Loucy (cell line): ENCODE results near the gene CASKIN2.
"Not testable (repeated sequence)": the region's sequence is repeated elsewhere in the genome, so short reads cannot be mapped to it uniquely, and the experiment has no call there.

Experiments used
- H2AFZ ChIP-seq: fragments of 200-600 bp; sonication (generic); 2 replicates; pipeline ENCODE4 v1.6.0; 2016; ENCODE audit warnings: antibody characterized with exemption, mild to moderate bottlenecking, low read length, moderate library complexity
- H3F3A ChIP-seq: fragments of 200-600 bp; 2 replicates; pipeline ENCODE4 v1.6.0; 2016; ENCODE audit warnings: antibody characterized with exemption, low read depth, mild to moderate bottlenecking
- H3K27me3 ChIP-seq: fragments of 200-600 bp; sonication (generic); 2 replicates; pipeline ENCODE4 v1.6.1; 2014; ENCODE audit warnings: low read length, mild to moderate bottlenecking; ENCODE audit not compliant: insufficient read depth, poor library complexity, severe bottlenecking
- H3K36me3 ChIP-seq: fragments of 200-600 bp; sonication (generic); 2 replicates; pipeline ENCODE4 v1.6.1; 2016; ENCODE audit warnings: low read length; ENCODE audit not compliant: insufficient read depth
- H3K4me1 ChIP-seq: fragments of 200-600 bp; sonication (generic); 2 replicates; pipeline ENCODE4 v1.5.1; 2014; ENCODE audit warnings: low read length, mild to moderate bottlenecking; ENCODE audit not compliant: insufficient read depth, poor library complexity, severe bottlenecking
- H3K4me2 ChIP-seq: fragments of 200-600 bp; sonication (generic); 2 replicates; pipeline ENCODE4 v1.6.0; 2014; ENCODE audit warnings: antibody characterized with exemption, low read length, low read depth, mild to moderate bottlenecking; ENCODE audit not compliant: poor library complexity, severe bottlenecking
- H3K4me3 ChIP-seq: fragments of 200-600 bp; sonication (generic); 2 replicates; pipeline ENCODE4 v1.5.1; 2014; ENCODE audit warnings: low read length, mild to moderate bottlenecking, mixed read lengths; ENCODE audit not compliant: poor library complexity, severe bottlenecking
- H3K79me2 ChIP-seq: fragments of 200-600 bp; sonication (generic); 2 replicates; pipeline ENCODE4 v1.6.1; 2014; ENCODE audit warnings: low read length; ENCODE audit not compliant: insufficient read depth
- H3K9ac ChIP-seq: fragments of 200-600 bp; sonication (generic); 2 replicates; pipeline ENCODE4 v1.6.0; 2014; ENCODE audit warnings: mild to moderate bottlenecking, low read depth, low read length, moderate library complexity; ENCODE audit not compliant: poor library complexity, severe bottlenecking
- H3K9me2 ChIP-seq: fragments of 200-600 bp; sonication (generic); replicated peaks from 2 replicates; pipeline ENCODE4 v1.6.1; 2016; ENCODE audit warnings: low read depth, low read length, mixed read lengths
- H3K9me3 ChIP-seq: fragments of 200-600 bp; sonication (generic); 2 replicates; pipeline ENCODE4 v1.6.1; 2014; ENCODE audit warnings: mild to moderate bottlenecking, antibody characterized with exemption, low read length, low read depth; ENCODE audit not compliant: insufficient read depth
- H4K20me1 ChIP-seq: fragments of 200-600 bp; sonication (generic); 2 replicates; pipeline ENCODE4 v1.6.0; 2014; ENCODE audit warnings: antibody characterized with exemption, low read length, mild to moderate bottlenecking; ENCODE audit not compliant: insufficient read depth, poor library complexity, severe bottlenecking
- CTCF ChIP-seq: fragments of 200-600 bp; sonication (generic); conservative IDR thresholded peaks from 2 replicates; pipeline ENCODE4 v1.5.1; 2014; ENCODE audit warnings: mild to moderate bottlenecking, antibody characterized with exemption, low read length
- EZH2phosphoT487 ChIP-seq: fragments of 200-600 bp; IDR thresholded peaks from 2 replicates; pipeline ENCODE4 v1.6.1; 2018; ENCODE audit warnings: antibody characterized with exemption, mild to moderate bottlenecking, moderate library complexity, borderline replicate concordance

Gene CASKIN2

GRCh38 chr17:75481194-75482068 is 33.9 kb downstream of the CASKIN2 start:
- Histone ChIP-seq H3K4me1 (no peaks in the 10 kb centered on the region), H3K36me3 (no peaks in the 10 kb centered on the region), H3F3A (no peaks in the 10 kb centered on the region), H3K79me2 (no peaks in the 10 kb centered on the region), H3K9me3 (no peaks in the 10 kb centered on the region), H3K9me2 (no peaks in the 10 kb centered on the region), H2AFZ (no peak overlapping the region), H3K27me3 (no peaks in the 10 kb centered on the region), H3K4me3 (no peak overlapping the region), H4K20me1 (no peaks in the 10 kb centered on the region), H3K9ac (no peak overlapping the region), H3K4me2 (no peak overlapping the region)
- TF ChIP-seq CTCF (no peak), EZH2phosphoT487 (no peak)

- no peaks in the 10 kb centered on the region for H3K79me2 ChIP-seq
- H3K4me2 ChIP-seq: no peak overlapping the region
- no peaks in the 10 kb centered on the region for H3K9me2 ChIP-seq
- no peak overlapping the region for H2AFZ ChIP-seq
- no peak overlapping the region for H3K4me3 ChIP-seq
- H3K36me3 ChIP-seq: no peaks in the 10 kb centered on the region; the same call in 1 of the 2 replicates
- H4K20me1 ChIP-seq: no peaks in the 10 kb centered on the region
- no peak overlapping the region for H3K9ac ChIP-seq
- no peaks in the 10 kb centered on the region for H3K27me3 ChIP-seq
- TF ChIP-seq CTCF (no peak), EZH2phosphoT487 (no peak)
- no peaks in the 10 kb centered on the region for H3K9me3 ChIP-seq
- no peaks in the 10 kb centered on the region for H3F3A ChIP-seq
- H3K4me1 ChIP-seq: no peaks in the 10 kb centered on the region
These were observed 35.1 kb downstream of the CASKIN2 start for GRCh38 chr17:75480281-75480680.

GRCh38 chr17:75478508-75478907 is 36.8 kb downstream of the CASKIN2 start:
- H3F3A ChIP-seq: no peaks in the 10 kb centered on the region
- no peaks in the 10 kb centered on the region for H3K4me1 ChIP-seq
- H3K36me3 ChIP-seq: peaks cover 2% of the 10 kb centered on the region; the same call in 1 of the 2 replicates
- no peaks in the 10 kb centered on the region for H3K79me2 ChIP-seq
- no peak for TF ChIP-seq EZH2phosphoT487
- TF ChIP-seq CTCF: no peak
- no peak overlapping the region for H2AFZ ChIP-seq
- no peaks in the 10 kb centered on the region for H3K9me3 ChIP-seq
- no peaks in the 10 kb centered on the region for H4K20me1 ChIP-seq
- H3K9ac ChIP-seq: no peak overlapping the region
- H3K4me3 ChIP-seq: no peak overlapping the region
- H3K4me2 ChIP-seq: no peak overlapping the region
- H3K27me3 ChIP-seq: no peaks in the 10 kb centered on the region
- H3K9me2 ChIP-seq: no peaks in the 10 kb centered on the region

GRCh38 chr17:75477490-75477862 is 37.9 kb downstream of the CASKIN2 start:
- H3K79me2 ChIP-seq, H3K9ac ChIP-seq, H3K9me2 ChIP-seq, H3K27me3 ChIP-seq, H3K4me1 ChIP-seq, H3F3A ChIP-seq, H3K4me3 ChIP-seq, H3K36me3 ChIP-seq, H3K4me2 ChIP-seq, H2AFZ ChIP-seq, H4K20me1 ChIP-seq, H3K9me3 ChIP-seq: not testable (repeated sequence)
